ENCODE data around the gene TLK1. TPM values are rescaled to one million over a fixed set of nuclear protein-coding genes. Genes with fewer than 3 reads are reported as not detected.

TLK1 gene
- polyA plus RNA-seq, 6 donors from 2014 or later, result 21.1 to 86.1 (median 62.8) TPM

DNA sequence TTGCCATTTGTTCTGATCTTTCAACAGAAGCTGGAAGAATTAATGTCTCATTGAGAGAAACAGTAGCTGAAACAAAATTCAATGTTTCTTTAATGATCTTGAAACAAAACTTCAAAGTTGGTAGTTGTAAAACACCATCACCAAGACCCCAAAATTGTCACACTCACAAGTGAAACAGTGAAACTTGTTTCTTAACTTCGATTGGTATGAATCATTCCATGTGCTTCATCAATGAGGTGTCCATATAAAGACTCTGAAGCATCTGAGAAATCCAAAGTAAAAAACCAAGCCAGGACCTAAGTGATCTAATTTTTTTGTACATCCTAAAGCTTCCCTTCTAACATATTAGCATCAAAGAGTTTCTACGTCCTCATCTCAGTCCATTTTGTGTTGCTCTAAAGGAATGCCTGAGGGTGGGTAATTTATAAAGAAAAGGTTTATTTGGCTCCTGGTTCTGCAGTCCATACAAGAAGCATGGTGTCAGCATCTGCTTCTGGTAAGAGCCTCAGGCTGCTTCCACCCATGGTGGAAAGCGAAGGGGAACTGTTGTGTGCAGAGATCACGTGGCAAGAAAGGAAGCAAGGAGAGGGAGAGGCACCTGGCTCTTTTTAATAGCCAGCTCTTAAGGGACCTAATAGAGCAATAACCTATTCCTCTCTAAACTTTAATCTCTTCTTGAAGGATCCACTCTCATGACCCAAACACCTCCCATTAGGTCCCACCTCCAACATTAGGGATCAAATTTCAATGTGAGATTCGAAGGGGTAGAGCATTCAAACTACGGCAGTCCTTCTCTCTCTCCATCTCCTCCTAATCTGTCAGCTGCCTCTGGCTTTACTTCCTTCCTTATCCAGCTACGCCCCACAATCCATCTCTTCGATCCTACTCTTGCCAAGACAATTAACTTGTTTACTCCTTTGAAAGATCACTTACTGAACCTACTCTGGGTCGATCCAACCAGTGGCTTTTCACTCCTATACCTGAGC lies 20.7 kb upstream of the TLK1 start:
- H3K27ac Mint-ChIP-seq, result peak overlapping the region in 3 of 6 donors; percentile 8 to 67 (median 22)
- H3K27me3 Mint-ChIP-seq, result peaks cover 4 to 8% (median 5%) of the 10 kb centered on the region in 3 donors
- H3K36me3 Mint-ChIP-seq, result peaks cover 0 to 7% of the 10 kb centered on the region in 2 donors
- peak in 1 of 2 donors; percentile 43 for ATAC-seq (ENCODE audit: low read depth in 2 of 2)
- H3K9me3 Mint-ChIP-seq, result peaks cover 0 to 3% (median 0%) of the 10 kb centered on the region in 7 donors
- peaks cover 14 to 23% (median 17%) of the 10 kb centered on the region in 3 donors for H3K4me1 Mint-ChIP-seq
- peak overlapping the region in 3 of 8 donors; percentile 0 to 63 (median 50) for H3K4me3 Mint-ChIP-seq
- no peak for DNase-seq

DNA sequence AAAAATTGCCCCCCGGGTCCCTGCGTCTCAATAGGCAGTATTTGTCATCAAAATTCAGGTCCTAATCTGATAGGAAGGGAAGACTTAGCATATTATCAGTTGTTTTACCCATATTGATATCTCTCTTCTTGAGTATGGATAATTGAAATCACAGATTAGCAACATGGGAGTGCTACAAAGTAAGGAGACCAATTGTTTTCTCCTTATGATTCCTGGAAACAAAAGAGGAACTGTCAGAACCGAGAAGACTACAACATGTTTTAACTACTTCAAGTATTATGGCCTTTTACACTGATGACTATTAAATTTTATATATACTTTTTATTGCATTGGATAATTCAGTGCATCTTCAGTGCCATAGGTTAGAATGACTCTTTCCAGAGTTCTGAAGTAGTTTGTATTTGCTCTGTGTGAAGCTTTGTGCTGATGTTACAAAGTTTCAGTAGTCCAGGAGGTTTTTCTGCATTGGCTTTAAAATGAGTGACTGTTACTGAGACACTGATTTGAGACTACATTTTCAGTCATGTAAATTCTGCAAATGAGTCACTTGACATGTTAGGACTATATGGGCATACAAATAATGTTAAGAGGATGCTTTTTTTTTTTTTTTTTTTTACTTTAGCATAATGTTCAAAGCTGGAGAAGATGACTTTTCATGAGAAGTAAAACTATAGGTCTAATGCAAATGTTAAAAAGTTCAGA lies 19.7 kb upstream of the TLK1 start:
- no peak overlapping the region for H3K4me3 Mint-ChIP-seq
- no peak for DNase-seq

DNA sequence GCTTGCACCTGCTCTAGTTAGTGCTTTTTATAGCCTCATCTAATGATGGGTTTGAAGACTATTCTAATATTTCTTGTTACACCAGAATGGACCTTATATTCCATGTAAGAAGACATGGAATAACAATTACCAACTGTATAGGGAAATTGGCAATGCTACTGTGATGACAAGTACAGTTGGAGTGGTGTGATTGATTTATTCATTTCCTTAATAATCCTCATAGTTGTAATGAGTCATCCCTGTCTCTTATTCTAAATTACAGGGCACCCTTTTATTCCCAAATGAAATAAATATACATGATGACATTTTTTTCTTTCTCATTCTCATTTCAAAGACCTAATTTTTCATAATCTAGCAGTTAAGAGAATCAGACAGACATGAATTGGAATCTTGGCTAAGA lies 18.3 kb upstream of the TLK1 start:
- Mint-ChIP-seq H3K4me1 (peaks cover 13 to 23% (median 14%) of the 10 kb centered on the region in 3 donors), H3K27me3 (peaks cover 0 to 4% (median 0%) of the 10 kb centered on the region in 3 donors), H3K36me3 (no peaks in the 10 kb centered on the region), H3K9me3 (no peaks in the 10 kb centered on the region), H3K4me3 (no peak overlapping the region), H3K27ac (no peak overlapping the region)
- ATAC-seq (ENCODE audit: low read depth in 2 of 2) (no peak), DNase-seq (no peak)

More for the DNA sequence above, 19.7 kb upstream of the TLK1 start:
- H3K27ac Mint-ChIP-seq, result peak overlapping the region in 1 of 6 donors; percentile 44
- H3K9me3 Mint-ChIP-seq, result peaks cover 0 to 3% (median 0%) of the 10 kb centered on the region in 7 donors
- peaks cover 14 to 23% (median 17%) of the 10 kb centered on the region in 3 donors for H3K4me1 Mint-ChIP-seq
- H3K27me3 Mint-ChIP-seq, result peaks cover 4 to 7% (median 5%) of the 10 kb centered on the region in 3 donors
- H3K36me3 Mint-ChIP-seq, result peaks cover 0 to 7% of the 10 kb centered on the region in 2 donors
- no peak for ATAC-seq (ENCODE audit: low read depth in 2 of 2)

DNA sequence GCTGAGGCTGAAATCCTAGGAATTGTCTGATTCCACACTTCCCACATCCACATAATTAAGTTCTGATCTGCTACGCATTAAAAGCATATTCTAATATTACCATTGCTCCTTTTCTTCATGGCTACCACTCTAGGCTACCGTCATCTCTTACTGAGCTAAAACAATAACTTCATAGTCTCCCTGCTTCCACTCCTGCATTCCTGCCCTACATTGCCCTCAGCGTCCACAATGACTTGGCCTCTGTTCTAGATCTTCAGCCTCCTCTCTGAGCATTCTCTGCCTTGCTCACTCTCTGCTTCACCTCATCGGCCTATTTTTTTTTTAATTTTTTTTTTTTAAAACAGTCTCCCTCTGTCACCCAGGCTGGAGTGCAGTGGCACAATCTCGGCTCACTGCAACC lies 15.8 kb upstream of the TLK1 start:
- H3K27ac Mint-ChIP-seq, result peak overlapping the region in 2 of 6 donors; percentile 8 to 62
- peaks cover 2 to 11% (median 4%) of the 10 kb centered on the region in 3 donors for H3K4me1 Mint-ChIP-seq
- no peaks in the 10 kb centered on the region for H3K36me3 Mint-ChIP-seq
- DNase-seq (no peak), ATAC-seq (ENCODE audit: low read depth in 2 of 2) (no peak)
- no peaks in the 10 kb centered on the region for H3K27me3 Mint-ChIP-seq
- H3K9me3 Mint-ChIP-seq, result peaks cover 0 to 6% (median 4%) of the 10 kb centered on the region in 7 donors
- no peak overlapping the region for H3K4me3 Mint-ChIP-seq

DNA sequence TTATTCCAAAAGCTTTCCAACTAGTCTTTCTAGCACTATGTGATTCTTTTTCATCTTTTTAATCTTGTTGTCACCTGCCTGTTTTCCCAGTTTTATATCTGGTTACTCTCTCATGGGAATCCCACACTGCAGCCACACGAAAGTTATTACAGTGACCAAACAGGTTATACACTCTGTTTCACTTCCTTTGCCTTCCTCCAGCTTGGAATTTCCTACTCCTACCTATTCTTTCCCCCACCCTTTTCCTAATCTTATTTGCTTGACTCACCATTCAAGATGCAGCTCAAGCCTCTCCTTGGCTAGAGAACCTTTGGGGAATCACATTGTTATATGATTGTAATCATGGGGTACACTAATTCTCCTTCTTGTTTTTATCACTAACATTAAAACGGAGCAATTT lies 13.4 kb upstream of the TLK1 start:
- Mint-ChIP-seq H3K27me3 (no peaks in the 10 kb centered on the region), H3K4me3 (no peak overlapping the region), H3K4me1 (no peaks in the 10 kb centered on the region), H3K36me3 (no peaks in the 10 kb centered on the region), H3K27ac (peak overlapping the region in 1 of 6 donors; percentile 11), H3K9me3 (peaks cover 0 to 6% (median 4%) of the 10 kb centered on the region in 7 donors)
- DNase-seq (no peak), ATAC-seq (ENCODE audit: low read depth in 2 of 2) (no peak)

DNA sequence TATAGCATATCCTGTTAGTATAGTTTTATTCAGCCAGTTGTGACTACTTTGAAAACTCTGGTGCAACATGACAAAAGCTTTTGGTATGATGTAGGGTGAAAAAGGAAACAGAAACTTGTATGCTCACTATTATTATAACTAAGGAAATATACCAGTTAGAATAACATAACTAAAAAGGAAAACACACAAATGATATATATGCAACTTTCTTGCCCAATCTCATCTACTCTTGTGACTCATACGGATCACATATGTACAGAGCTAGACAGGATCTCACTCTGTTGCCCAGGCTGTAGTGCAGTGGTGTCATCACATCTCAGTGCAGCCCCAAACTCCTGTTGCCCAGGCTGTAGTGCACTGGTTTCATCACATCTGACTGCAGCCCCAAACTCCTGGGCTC lies 12.4 kb upstream of the TLK1 start:
- Mint-ChIP-seq H3K27me3 (no peaks in the 10 kb centered on the region), H3K9me3 (peaks cover 0 to 6% (median 4%) of the 10 kb centered on the region in 7 donors), H3K27ac (no peak overlapping the region), H3K36me3 (no peaks in the 10 kb centered on the region), H3K4me3 (no peak overlapping the region), H3K4me1 (no peaks in the 10 kb centered on the region)
- ATAC-seq (ENCODE audit: low read depth in 2 of 2) (no peak), DNase-seq (no peak)

DNA sequence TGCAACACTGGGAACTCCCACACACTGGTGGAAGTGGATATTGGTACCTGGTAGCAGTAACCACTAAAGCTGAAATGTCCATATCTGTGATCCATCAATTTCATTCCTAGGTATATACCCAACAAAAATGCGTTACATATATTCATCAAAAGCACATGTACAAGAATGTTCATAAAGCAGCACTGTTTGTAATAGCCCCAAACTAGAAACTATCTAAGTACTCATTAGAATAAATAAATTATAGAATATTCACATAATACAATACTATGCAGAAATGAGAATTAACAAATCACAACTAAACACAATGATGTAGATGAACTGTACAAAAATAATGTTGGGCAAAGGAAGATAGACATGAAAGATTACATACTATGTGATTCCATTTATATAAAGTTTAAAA lies 11.1 kb upstream of the TLK1 start:
- DNase-seq (no peak), ATAC-seq (ENCODE audit: low read depth in 2 of 2) (no peak)
- Mint-ChIP-seq H3K4me1 (no peaks in the 10 kb centered on the region), H3K27ac (no peak overlapping the region), H3K27me3 (no peaks in the 10 kb centered on the region), H3K36me3 (no peaks in the 10 kb centered on the region), H3K9me3 (peaks cover 0 to 6% (median 4%) of the 10 kb centered on the region in 7 donors), H3K4me3 (no peak overlapping the region)

DNA sequence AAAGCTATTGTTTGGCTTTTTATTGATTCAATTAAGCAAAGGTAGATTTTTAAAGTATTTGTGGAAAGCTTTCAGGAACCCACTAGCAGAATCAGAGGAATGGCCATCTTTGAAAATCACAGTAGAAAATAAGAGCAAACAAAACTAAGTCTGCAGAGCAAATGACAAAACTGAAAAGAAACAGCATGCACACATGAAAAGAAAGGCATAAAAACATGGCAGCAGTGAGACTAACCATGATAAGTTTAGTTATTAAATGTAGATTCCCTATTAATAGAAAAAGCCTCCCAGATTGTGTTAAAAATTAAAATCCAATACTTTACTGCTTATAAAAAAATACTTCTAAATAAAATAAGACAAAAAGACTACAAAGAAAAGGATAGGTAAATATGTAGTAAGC lies 9.1 kb upstream of the TLK1 start:
- no peaks in the 10 kb centered on the region for H3K4me1 Mint-ChIP-seq
- no peaks in the 10 kb centered on the region for H3K36me3 Mint-ChIP-seq
- peak overlapping the region in 1 of 6 donors; percentile 60 for H3K27ac Mint-ChIP-seq
- H3K4me3 Mint-ChIP-seq, result no peak overlapping the region
- DNase-seq (no peak), ATAC-seq (ENCODE audit: low read depth in 2 of 2) (no peak)
- peaks cover 0 to 6% (median 4%) of the 10 kb centered on the region in 7 donors for H3K9me3 Mint-ChIP-seq
- H3K27me3 Mint-ChIP-seq, result no peaks in the 10 kb centered on the region

DNA sequence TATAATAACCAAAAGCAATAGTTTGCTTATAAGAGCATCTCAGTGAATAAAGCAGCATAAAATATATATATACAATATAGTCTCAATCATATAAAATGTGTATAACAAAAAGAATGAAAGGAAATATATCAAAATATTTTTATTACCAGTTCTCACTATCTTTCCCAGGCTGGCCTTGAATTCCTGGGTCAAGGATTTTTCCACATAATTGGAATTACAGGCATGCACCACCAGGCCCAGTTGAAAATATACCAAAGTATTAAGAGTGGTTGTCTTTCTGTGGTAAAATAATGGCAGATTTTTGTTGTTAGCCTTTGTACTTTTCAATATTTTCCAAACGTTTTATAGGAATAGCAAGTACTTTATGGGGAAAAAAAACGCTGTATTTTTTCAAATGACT lies 8.6 kb upstream of the TLK1 start:
- H3K27me3 Mint-ChIP-seq, result no peaks in the 10 kb centered on the region
- ATAC-seq (ENCODE audit: low read depth in 2 of 2) (no peak), DNase-seq (no peak)
- no peak overlapping the region for H3K4me3 Mint-ChIP-seq
- no peaks in the 10 kb centered on the region for H3K4me1 Mint-ChIP-seq
- H3K27ac Mint-ChIP-seq, result no peak overlapping the region
- H3K36me3 Mint-ChIP-seq, result no peaks in the 10 kb centered on the region
- H3K9me3 Mint-ChIP-seq, result peaks cover 0 to 6% (median 4%) of the 10 kb centered on the region in 7 donors

DNA sequence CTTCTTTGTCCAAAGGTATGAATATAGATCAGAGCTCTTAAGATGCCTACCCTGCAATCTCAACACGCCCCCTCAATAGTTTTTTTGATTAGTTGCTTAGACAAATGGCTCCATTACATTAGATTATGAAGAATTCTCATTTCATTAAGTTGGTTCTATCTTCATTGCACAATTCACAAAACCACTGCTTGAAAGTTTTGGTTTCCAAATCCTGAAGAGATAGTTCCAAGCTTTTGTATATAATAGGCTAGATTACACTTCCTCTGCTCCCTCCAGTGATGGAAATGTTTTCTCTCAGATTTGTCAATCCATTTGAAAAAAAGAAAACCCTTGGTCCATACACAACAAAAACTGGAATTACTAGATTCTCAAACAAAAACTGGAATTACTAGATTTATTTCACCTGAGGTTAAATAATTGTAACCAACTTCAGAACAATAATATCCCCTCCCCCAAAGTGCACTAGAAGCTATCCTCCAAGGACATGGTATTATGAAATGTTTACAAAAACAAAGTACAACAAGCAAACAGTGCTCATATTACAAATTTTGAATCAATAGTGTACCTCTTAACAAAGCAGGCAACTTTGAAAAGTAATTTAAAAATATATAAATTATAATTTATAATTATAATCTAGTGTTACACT lies 6.8 kb upstream of the TLK1 start:
- ATAC-seq (ENCODE audit: low read depth in 2 of 2) (no peak), DNase-seq (no peak)
- H3K36me3 Mint-ChIP-seq, result no peaks in the 10 kb centered on the region
- no peaks in the 10 kb centered on the region for H3K27me3 Mint-ChIP-seq
- H3K9me3 Mint-ChIP-seq, result peaks cover 0 to 3% (median under 1%) of the 10 kb centered on the region in 7 donors
- peaks cover 4 to 14% (median 11%) of the 10 kb centered on the region in 3 donors for H3K4me1 Mint-ChIP-seq
- no peak overlapping the region for H3K27ac Mint-ChIP-seq
- H3K4me3 Mint-ChIP-seq, result no peak overlapping the region

DNA sequence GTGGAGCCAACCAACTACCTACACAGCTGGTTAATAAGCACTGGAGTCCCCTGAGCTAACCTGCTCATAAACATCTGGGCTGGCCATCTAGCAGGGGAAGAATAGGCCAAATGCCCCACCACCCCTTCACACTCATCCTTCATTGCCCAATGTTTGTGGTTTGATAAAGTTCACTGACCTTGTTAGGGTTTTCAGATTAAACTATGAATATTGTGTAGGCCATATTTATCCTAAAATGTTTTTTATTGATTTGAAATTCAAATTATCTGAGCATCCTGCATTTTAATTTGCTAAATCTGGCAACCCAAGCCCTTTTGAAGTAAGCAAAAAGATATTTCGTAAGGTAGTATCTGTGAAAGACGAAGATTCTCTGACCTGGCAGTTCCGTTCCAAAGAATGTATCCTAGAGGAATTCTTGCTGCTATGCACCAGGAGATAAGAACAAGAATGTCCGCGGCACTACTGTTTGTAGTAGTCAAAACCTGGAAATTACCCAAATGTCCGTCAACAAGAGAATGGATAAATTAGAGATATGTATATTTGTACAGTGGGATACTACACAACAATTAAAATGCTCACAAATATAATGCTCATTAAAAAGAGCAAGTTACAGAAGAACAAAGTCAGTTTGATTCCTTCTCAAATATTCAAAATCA lies 5.8 kb upstream of the TLK1 start:
- Mint-ChIP-seq H3K9me3 (no peaks in the 10 kb centered on the region), H3K27ac (no peak overlapping the region), H3K4me1 (peaks cover 9 to 23% (median 18%) of the 10 kb centered on the region in 3 donors), H3K36me3 (no peaks in the 10 kb centered on the region), H3K4me3 (no peak overlapping the region), H3K27me3 (no peaks in the 10 kb centered on the region)
- DNase-seq (no peak), ATAC-seq (ENCODE audit: low read depth in 2 of 2) (no peak)

DNA sequence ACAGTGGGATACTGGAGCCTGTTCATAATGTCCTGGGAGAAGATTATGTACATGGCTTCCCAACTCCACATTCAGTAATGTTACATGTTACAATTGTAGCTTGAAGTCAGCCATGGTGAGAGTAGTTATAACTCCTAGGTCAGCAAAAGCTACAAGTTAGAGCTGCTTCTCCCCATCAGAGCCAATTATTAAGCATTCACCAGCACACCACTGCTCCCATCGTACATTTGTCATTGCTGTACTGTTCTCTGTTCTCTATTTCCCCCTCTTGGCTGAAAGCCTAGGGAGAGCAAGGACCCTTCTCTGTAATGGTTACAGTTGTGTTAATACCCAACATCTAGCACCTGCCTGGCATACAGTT lies 5.3 kb upstream of the TLK1 start:
- DNase-seq (no peak), ATAC-seq (ENCODE audit: low read depth in 2 of 2) (no peak)
- peaks cover 13 to 27% (median 22%) of the 10 kb centered on the region in 3 donors for H3K4me1 Mint-ChIP-seq
- H3K9me3 Mint-ChIP-seq, result no peaks in the 10 kb centered on the region
- no peak overlapping the region for H3K4me3 Mint-ChIP-seq
- no peak overlapping the region for H3K27ac Mint-ChIP-seq
- no peaks in the 10 kb centered on the region for H3K27me3 Mint-ChIP-seq
- H3K36me3 Mint-ChIP-seq, result no peaks in the 10 kb centered on the region

DNA sequence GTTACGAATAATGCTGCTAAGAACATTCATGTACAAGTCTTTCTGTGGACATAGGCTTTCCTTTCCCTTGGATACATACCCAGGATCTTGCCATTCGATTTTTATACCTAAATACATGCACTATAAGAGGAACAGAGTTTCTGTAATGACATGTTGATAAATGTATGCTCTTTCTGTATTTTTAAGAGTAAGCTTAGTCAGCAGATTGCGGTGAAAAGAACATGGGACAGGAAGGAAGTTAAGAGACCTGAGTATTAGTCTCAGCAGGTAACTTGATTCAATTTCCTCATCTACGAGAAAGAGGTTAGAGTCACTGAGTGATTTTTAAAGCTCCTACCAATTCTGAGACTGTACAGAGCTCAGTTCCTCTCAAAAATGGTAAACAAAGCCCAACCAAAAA lies 2.6 kb upstream of the TLK1 start:
- ATAC-seq (ENCODE audit: low read depth in 2 of 2), result no peak
- Mint-ChIP-seq H3K4me1 (peaks cover 24 to 37% (median 33%) of the 10 kb centered on the region in 3 donors), H3K4me3 (peak overlapping the region in 3 of 8 donors; percentile 45 to 96 (median 57))

More for the DNA sequence above, 2.6 kb upstream of the TLK1 start:
- H3K27ac Mint-ChIP-seq, result peak overlapping the region in 2 of 6 donors; percentile 30 to 73
- no peak for DNase-seq
- H3K27me3 Mint-ChIP-seq, result no peaks in the 10 kb centered on the region
- peaks cover 0 to 5% of the 10 kb centered on the region in 2 donors for H3K36me3 Mint-ChIP-seq
- H3K9me3 Mint-ChIP-seq, result no peaks in the 10 kb centered on the region
